Measurements from ENCODE around the gene EPB41L1.

DNA sequence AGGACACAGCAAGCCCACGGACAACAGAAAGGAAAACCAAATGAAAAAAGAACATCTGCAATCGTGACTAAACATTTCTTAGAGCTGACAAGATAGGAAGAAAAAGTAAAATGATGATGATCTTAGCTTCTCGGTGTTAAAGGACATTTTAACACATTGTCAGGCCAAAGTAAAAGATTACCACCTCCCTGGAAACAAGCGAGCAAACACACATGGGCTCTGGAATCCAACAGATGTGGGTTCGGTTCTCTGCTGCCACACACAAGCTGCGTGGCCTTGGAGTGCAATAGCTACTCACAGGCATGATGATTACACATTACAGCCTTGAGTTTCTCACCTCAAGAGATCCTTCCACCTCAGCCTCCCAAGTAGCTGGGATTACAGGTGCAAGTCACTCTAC lies 74.2 kb downstream of the EPB41L1 start:
- TF ChIP-seq EZH2 (IDR thresholded peaks at IDR 0.05; ENCODE audit: insufficient read depth, poor library complexity, severe bottlenecking) = no peak
- no peak for TF ChIP-seq EZH2phosphoT487 (IDR thresholded peaks at IDR 0.05; ENCODE audit: insufficient read depth, low read depth)
